Measurements from ENCODE around the gene TBC1D22B.

TBC1D22B gene

GRCh38 chr6:37241131-37241530, 16.4 kb upstream of the TBC1D22B start:
- FAIRE-seq: no peak

- no peak for FAIRE-seq
Observed at GRCh38 chr6:37241775-37242428, 15.7 kb upstream of the TBC1D22B start.

GRCh38 chr6:37242429-37243052, 15.0 kb upstream of the TBC1D22B start:
- FAIRE-seq: no peak

GRCh38 chr6:37243131-37243815, 14.3 kb upstream of the TBC1D22B start:
- no peak for FAIRE-seq

- no peak for FAIRE-seq
Observed at GRCh38 chr6:37243816-37244370, 13.7 kb upstream of the TBC1D22B start.

- FAIRE-seq: no peak
Observed at GRCh38 chr6:37244430-37245310, 12.9 kb upstream of the TBC1D22B start.

- FAIRE-seq: no peak
Observed at GRCh38 chr6:37251211-37251780, 6.3 kb upstream of the TBC1D22B start.

GRCh38 chr6:37253486-37254007, 4.0 kb upstream of the TBC1D22B start:
- FAIRE-seq: no peak

- FAIRE-seq: no peak
Observed at GRCh38 chr6:37254881-37255280, 2.7 kb upstream of the TBC1D22B start.

- no peak for FAIRE-seq
Observed at GRCh38 chr6:37256692-37257319, 766 bp upstream of the TBC1D22B start.

- FAIRE-seq: no peak
Observed at GRCh38 chr6:37257320-37257633, 295 bp upstream of the TBC1D22B start.

GRCh38 chr6:37258405-37259105, 983 bp downstream of the TBC1D22B start:
- FAIRE-seq: no peak

- FAIRE-seq: no peak
Observed at GRCh38 chr6:37259191-37259590, 1.6 kb downstream of the TBC1D22B start.

- no peak for FAIRE-seq
Observed at GRCh38 chr6:37260040-37260439, 2.5 kb downstream of the TBC1D22B start.

- no peak for FAIRE-seq
Observed at GRCh38 chr6:37260444-37260843, 2.9 kb downstream of the TBC1D22B start.

- no peak for FAIRE-seq
Observed at GRCh38 chr6:37261198-37261597, 3.6 kb downstream of the TBC1D22B start.

- FAIRE-seq: no peak
Observed at GRCh38 chr6:37262446-37263026, 5.0 kb downstream of the TBC1D22B start.

- FAIRE-seq: no peak
Observed at GRCh38 chr6:37265001-37265400, 7.4 kb downstream of the TBC1D22B start.

- no peak for FAIRE-seq
Observed at GRCh38 chr6:37265860-37266259, 8.3 kb downstream of the TBC1D22B start.

- FAIRE-seq: no peak
Observed at GRCh38 chr6:37269105-37269504, 11.5 kb downstream of the TBC1D22B start.
